Posterior cingulate gyrus (tissue), 11 donors: ENCODE data around the gene ARGLU1.

Experiments
- DNase-seq, 10 donors: peaks; one replicate each; pipeline versions ENCODE4 v3.0.0 to v3.0.0-alpha.2; 2020 to 2021; ENCODE audit warnings: mixed read lengths in 3 of 10
- intact Hi-C: fragments of 100-400 bp; cut with DNase I; formaldehyde crosslinking; loops from one replicate; pipeline ENCODE4 v1.15.1; 2023

ARGLU1 gene

DNA sequence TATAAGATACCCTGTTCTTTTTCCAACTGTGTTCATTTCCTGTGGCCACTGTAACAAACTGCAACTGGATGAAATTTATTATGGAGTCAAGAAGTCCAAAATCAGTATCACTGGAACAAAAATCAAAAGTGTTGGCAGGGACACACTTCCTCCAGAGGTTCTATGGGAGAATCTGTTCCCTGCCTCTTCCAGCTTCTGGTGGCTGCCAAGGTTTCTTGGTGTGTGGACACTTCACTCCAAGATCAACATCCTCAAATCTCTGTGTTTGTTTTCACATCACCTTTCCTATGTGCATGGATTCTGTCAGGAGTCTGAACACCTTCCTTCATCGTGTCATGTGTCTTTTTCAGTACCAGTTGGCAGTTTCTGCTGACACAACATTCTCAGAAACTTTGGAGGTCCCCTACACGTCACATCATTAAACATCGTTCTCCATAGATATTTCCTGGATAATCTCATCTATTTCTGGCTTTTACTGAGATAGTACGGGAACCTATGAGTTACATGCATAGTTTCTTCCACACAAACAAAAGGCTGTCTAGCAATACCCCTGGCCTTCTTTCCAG lies 17.3 kb downstream of the ARGLU1 start:
- no peak for DNase-seq
- intact Hi-C loops: loop anchor here (5.0 kb wide), 1 partner anchor 367 kb away; no protein-coding TSS in a partner anchor

DNA sequence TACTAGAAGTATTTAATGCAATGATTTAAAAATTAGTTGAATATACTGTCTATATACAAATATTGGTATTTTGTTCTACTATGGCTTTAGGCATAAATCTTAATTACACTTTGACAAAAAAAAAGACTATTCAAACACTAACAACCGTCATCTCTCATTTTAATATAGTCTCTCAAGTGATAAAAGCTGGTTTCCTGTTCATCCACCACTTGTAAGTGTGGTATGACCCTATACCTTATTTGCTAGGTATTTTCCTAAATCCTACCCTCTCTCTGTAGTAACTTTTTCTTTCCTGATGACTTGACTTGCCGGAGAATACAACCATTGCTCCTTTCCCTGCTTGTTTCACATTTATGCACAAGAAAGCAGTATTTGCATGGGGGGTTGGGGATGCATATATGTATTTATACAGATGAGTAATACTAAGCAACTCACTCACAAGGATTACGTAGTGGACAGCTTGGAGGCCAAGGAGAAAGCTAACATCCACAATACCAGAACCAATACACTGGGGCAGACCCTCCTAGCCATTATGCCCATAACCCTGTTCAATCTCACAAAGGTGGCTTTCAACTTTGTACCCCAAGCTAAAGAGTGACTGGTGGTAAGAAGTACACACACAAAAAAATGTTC lies 19.8 kb downstream of the ARGLU1 start:
- DNase-seq: no peak
- intact Hi-C loops: no loop called here

DNA sequence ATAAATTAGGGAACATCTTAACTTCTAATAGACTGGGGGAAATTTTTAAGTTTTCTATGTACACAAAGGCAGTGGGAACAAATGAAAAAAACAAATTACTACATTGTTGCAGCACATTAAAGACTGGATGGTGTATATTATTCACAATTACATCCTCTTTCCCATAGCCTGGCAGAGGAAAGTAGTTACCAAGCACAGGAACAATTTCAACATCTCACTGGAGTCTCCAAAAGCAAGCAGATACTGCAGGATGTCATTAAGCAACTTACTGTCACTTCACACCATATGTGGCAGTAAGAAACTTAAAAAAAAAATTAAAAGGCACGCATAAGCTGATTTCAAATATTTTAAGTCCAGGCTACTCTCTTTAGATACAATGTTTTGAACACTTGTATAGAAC lies 26.1 kb downstream of the ARGLU1 start:
- no peak for DNase-seq
- intact Hi-C loops: loop anchor here (5.0 kb wide), 1 partner anchor 585 kb away; no protein-coding TSS in a partner anchor

DNA sequence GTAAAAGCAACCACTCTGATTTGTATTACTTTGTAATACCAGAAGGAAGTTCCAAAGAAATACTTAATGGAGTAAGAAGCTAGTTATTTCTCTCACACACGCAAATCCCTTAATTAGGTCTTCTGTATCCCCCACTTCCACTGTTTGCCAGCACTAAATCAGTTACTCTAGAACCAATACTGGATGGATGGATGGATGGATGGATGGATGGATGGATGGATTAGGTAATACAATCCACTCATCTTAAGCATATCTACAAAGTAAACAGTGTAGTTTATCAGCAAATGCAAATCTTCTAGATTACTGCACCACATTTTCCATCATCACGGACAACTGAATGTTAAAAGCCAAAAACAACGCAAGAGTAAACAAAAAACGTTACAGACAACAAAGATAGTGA lies 27.3 kb downstream of the ARGLU1 start:
- intact Hi-C loops: loop anchor here (5.0 kb wide), 1 partner anchor 587 kb away; no protein-coding TSS in a partner anchor
- no peak for DNase-seq

DNA sequence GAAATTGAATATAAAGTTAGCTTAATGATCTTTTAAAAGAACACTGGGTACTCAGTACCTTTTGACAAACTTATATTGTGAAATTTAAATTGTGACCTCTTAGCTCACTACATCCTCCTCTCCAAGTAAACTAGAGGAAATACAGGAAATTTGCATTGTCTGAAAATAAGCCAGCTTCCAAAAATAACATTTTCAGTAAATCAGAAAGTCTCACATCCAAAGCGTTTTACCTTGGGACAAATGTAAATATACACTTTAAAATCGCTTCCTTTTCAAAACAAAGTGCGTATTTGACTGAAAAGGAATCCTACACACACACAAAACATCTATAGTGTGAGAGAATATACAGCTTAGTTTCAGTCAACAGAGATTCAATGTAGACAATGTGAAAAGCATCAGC lies 30.4 kb downstream of the ARGLU1 start:
- no peak for DNase-seq
- intact Hi-C loops: no loop called here

DNA sequence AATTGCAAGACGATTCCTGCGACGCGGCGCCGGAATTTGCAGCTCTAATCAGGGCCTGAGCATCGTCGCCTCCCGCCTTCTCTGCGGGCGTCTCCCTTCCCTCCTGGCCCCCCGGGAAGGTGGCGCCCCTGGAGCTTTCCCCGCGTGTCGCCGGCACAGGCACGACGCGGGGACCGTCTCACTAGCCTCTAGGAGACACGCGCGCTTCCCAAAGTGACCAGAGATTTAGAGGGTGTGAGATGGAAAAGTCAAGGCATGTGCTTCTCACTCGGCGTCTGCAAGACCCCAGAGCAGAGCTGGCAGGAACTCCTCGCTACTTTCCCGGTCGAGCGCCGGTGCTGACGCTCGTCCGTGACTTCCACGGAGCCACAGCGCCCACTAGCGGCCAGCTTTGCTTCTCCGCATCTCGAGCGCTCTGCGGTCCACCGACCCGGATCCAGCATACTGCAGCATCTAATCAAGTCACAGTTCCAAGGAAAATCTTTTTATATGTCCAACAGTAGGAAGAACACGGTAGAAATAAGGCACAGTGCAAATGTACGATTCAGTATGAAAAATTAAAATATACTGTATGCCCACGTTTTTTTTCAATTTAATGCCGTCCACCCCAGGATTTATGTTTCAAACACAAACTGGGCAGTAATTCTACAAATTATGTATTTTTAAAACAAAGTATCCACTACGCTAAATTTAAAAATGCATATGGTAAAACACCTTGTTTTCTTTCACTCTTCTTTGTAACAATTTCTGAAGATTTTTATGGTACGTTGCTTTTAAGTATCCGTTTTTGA lies 31.5 kb downstream of the ARGLU1 start:
- intact Hi-C loops: loop anchor here (1.0 kb wide), 1 partner anchor 381 kb away; no protein-coding TSS in a partner anchor
- DNase-seq: peak; percentile 85 to 99 (median 96)

DNA sequence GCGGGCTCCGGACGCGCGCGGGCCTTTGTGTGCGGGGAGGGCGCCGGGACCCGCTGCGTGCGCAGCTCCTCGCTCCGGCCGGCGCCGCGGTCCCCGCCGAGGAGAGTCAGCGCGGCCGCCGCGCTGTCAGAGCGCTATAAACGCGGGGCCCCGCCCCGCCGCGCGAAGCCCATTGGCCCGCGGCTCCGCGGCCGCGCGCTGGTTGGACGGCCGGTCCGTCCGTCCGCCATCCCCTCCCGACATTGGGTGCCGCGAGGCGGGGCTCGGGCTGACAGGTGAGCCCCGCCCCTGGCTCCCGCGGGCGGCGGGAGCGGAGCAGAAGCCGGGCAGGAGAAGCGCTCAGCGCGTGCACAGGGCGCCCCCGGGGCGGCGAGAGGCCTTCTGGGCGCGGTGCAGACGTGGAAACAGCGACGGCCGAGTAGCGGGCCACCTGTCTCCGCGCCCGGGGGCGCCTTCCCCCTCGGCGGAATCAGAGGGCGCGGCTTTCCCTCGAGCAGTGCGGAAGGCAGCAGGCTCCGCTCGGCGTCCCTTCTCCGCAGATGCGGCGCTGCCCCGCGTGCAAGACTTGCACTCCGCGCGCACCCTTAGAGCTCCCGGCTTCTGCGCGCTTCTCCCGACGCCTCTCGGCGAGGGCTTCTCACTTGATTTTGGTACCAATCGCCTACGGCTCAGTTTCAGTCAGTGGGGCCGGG lies 32.2 kb downstream of the ARGLU1 start, which contains the start of gene EFNB2:
EFNB2 (minus strand) TSS at position 111 of the 692 bp plus-strand sequence. CDS start 698 bp downstream, outside the sequence.
- intact Hi-C loops: loop anchor here (1.0 kb wide), 1 partner anchor 382 kb away; no protein-coding TSS in a partner anchor
- DNase-seq: peak; percentile 79 to 99 (median 90)

DNA sequence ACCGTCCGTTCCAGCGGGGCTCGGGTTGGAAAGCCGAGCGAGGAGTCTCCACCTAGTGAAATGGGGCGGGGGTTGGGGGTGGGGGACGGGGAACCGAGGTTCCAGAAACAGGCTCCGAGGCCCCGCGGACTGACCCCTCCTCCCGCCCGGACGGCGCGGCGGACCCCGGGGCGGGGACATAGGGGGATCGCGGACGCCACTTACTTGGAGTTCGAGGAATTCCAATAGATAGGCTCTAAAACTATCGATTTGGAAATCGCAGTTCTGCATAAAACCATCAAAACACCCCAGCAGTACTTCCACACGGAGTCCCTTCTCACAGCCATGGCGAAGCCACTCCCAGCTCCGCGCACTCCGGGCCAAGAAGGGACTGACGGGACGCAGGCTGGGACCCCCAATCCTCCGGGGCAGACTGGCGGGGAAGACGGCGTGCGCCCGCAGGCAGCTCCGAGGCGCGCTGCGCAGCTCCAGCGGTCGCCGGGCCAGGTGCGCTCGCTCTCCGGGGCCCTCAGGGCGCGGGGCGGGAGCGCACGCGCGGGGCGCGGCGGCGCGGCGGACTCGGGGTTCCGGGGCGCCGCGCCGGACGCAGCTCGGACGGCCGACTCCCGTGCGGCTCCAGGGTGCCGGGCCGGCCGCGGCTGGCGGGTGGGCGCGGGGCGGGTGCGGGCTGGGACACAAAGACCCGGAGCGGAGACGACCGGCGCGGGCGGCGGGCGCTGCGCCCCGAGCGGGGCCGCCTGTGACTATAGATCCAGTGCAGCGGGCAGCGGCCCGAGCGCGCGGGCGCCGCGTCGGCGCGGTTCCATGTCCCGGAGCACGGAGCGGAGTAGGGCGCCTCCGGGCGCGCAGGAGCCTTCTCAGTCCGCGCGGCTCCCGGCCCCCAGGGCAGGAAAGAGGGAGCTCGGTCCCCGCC lies 33.0 kb downstream of the ARGLU1 start:
- intact Hi-C loops: loop anchor here (5.0 kb wide), 2 partner anchors 453 to 1123 kb away; no protein-coding TSS in a partner anchor

DNA sequence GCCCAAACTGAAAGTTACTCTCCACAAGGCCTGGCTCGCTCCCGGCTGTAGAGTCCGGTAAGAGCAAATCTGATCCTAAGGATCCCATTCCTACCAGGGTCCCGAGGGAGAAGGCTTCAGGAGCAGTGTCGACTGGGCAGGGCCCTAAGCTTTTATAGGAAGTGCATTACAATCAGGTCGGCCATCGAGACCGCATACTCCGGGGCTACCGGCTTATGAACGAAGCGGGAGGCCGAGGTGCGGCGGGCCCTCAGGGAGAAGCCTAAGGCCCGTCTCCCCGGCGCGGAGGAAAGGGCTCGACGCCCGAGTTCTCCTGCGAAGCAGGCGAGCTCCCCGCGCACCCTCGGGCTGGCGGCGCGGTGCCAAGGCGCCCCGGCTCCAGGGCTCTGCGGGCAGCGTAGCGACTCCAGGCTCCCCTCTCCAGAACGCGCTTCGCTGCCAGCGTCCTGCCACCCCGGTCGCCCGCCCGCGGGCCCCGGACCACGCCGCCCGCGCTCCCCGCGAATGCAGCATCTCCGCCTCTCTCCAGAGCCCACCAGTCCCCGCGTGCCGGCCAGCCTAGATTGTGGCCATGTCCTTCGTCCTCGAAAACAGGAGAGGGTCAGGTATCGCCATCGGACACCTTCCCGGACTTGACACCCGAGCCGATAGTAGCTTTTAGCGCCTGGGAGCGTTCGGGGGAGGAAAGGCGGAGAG lies 33.8 kb downstream of the ARGLU1 start:
- DNase-seq: peak; percentile 26 to 89 (median 51)
- intact Hi-C loops: loop anchor here (2.0 to 5.0 kb wide), 3 partner anchors 452 to 1963 kb away; no protein-coding TSS in a partner anchor

More for the DNA sequence above, 33.0 kb downstream of the ARGLU1 start:
- peak in 3 of 10 donors; percentile 76 to 86 (median 77) for DNase-seq

DNA sequence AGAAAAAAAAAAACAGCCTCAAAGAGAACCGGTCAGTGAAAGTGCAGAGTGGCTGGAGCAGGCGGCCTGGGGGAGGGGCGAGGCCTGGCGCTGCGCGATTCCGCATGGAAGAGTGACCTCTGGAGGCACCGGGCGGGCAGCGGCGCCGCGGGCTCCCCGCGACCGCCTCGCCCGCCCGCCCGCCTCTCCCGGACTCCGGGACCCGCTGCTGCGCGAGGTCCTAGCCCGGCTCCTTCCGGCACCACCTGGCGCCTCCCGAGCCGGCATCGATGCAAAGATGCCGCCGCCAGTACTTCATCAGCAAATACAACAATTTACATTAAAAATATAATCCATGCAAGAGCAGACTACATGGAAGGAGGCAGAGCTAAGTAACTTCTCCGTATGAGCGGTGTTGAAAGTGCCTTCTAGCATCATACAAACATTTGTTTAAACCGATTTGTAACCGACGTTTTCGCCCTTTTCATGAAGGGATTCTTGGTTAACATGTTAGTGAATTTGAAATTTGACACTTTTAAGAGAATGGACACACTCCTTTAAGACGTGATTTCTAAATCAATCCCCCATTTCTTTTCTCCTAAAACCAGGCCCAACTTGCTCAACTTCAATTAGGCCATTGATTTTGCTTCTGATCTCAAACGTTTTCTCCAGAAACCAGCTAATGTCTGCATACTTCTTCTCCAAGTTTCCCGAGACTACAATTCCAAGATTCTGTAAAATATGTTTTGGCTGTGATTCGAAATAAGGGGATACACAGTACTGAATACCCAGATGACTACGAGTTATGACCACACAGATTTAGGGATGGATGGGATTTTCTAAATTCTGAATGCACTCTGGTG lies 34.6 kb downstream of the ARGLU1 start:
- intact Hi-C loops: loop anchor here (2.0 to 5.0 kb wide), 3 partner anchors 451 to 1963 kb away; no protein-coding TSS in a partner anchor

DNA sequence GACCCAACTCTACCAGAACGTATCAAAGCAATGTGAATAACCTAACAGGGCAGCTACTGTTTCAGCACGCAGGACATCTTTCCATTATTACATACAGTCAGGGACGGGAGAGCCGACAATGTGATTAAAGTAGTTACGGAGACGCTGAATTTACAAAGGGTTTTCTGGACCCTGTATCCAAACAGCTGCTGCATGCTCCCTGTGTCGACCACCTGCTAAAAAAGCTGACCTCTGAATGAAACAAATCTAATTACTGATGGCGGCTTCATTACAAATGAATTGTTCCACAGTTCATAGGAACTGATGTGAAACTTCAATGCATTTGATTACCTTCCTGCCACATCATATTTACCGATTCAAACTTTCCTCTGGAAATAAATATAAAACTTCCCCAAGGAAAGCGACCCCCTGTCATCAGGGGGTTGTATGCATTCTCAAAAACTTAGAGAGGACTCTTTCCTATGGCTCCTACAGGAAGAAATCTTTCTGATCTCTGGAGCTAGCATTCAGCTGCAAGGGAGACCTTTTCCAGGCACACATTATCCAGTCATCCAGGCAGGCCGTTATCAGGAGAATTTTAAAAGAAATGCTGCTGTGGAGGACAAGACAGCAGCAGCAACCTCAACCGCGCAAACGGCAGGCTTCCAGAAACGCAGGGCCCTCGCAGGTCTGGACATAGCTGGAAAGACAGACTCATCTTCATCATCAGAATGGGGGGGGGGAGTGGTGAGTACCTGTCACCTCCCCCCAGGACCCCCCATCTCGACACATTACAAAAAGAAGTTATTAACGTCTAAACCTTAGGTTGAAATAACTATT lies 35.6 kb downstream of the ARGLU1 start:
- DNase-seq: peak in 6 of 10 donors; percentile 27 to 89 (median 58)
- intact Hi-C loops: loop anchor here (2.0 to 5.0 kb wide), 3 partner anchors 450 to 1962 kb away; no protein-coding TSS in a partner anchor

More for the DNA sequence above, 34.6 kb downstream of the ARGLU1 start:
- peak; percentile 77 to 97 (median 82) for DNase-seq

DNA sequence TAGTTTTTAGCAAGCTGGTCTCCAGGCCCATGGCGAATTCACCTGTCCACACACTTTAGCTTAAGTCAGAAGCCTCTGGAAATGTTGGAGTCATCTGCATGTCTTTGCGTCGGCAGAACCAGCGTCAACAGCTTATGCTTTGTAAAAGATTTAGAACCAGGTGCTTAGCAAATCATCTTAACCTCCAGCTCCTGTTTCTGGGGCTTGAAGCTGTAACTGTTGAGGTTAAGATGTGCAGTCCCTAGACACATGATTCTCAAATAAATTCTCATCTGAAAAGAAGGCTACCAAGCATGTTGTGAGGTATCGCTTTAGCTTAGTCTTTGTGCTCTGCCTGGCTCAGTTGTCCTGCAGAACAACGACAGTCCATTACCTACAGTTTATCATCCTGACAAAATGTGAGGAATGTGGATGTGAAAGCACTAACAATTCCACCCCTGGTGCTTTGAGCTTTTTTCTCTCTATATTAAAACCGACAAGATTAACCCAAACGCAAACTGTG lies 36.9 kb downstream of the ARGLU1 start:
- intact Hi-C loops: loop anchor here (5.0 kb wide), 2 partner anchors 449 to 1119 kb away; no protein-coding TSS in a partner anchor
- DNase-seq: no peak

DNA sequence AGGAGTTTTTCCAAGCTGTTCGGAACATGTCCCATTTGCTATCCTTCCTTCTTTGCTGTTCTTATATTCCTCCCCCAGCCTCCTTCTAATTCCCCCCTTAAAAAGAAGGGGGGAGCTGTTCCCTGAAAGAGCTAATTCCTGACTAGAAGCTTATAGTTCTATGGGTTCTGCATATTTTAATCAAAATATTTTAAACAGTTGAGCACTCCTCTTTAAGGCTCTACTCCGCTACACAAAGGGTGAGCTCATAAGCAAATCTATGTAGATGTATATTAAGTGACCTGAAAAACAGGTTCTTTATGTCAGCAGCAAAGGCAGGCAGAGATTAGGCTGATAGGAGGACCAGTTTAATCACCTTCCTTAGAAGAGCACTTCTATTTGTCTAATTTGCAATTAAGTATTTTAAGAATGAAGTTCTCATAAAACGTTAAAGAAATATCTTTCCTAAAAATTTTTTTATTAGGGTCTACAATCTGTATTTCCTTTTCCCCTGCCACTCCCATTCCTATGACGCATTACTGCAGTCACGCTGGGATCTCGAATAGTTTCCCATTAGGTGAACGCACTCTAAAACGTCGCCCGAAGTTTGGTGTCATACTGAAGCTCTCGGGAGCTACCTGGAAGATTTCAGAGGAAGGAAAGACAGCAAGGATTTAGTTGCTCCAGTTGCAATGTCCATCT lies 37.6 kb downstream of the ARGLU1 start:
- no peak for DNase-seq
- intact Hi-C loops: loop anchor here (5.0 kb wide), 2 partner anchors 448 to 1118 kb away; no protein-coding TSS in a partner anchor

DNA sequence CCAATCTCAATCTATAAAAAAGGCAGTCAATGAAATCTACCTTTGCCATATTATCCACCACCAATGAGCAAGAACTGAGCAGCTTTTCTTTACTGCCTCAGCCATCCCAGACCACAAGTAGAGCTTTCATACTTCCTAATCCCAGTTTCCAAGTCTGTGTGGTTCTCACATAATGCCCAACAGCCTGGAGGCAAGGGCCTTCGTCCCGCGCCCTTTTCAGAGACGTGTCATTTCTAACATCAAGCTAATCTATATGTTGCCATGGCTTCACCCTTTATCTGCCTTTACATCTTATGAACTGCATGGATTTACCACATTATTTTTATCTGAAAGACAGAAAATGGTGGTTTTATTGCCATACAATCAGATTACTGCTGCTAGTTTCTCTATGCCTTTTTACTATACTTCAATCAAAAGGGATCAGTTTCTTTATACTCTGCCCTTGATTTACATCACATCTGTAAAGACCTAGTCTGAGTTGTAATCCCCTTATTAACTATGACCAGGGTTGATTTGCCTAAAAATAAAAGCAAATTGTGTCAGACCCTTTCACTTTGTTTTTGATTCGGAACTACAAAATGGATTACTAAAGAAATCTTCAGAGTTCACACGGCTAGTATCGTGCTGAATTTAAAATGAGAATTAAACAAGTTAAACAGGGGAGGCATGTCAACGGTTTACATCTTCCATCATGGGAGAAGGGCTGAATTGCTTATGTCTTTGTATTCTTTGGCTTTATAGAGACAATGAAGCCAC lies 38.3 kb downstream of the ARGLU1 start:
- intact Hi-C loops: loop anchor here (5.0 kb wide), 2 partner anchors 447 to 1117 kb away; no protein-coding TSS in a partner anchor
- DNase-seq: no peak
